ENCODE results near the gene FLVCR1. TPM values are rescaled to one million over a fixed set of nuclear protein-coding genes. Genes with fewer than 3 reads are reported as not detected.
A peak's percentile ranks its signal among the peaks of the same experiment; 100 is the strongest.

The FLVCR1 gene
- 1 to 10 TPM; 5.2 to 9.4 (median 8.3) TPM for total RNA-seq

GRCh38 chr1:212857992-212858460 lies at the start of gene FLVCR1:
FLVCR1 (plus strand) TSS chr1:212858275; CDS start chr1:212858453, 178 bp downstream.
- TF ChIP-seq POLR2AphosphoS5 (IDR thresholded peaks at IDR 0.05) (peak; percentile 64 to 92), CTCF (IDR thresholded peaks at IDR 0.05) (peak in 2 of 6 experiments; percentile 23 to 24), POLR2A (IDR thresholded peaks at IDR 0.05) (peak in 2 of 4 donors; percentile 55 to 79), EP300 (IDR thresholded peaks at IDR 0.05) (peak in 1 of 4 donors; percentile 62)
- WGBS, 2 donors: 0 to 1% methylated on average over 2 to 41 of the region's 54 CpGs
- H3K4me3 ChIP-seq: peak within 1 kb of the TSS; percentile 68 to 99 (median 96)
- H3K9me3 ChIP-seq: no peaks in the 10 kb centered on the region
- no peaks in the 10 kb centered on the region for H3K36me3 ChIP-seq
- ATAC-seq (ENCODE audit: low FRiP score in 2 of 2) (peak; percentile 100), DNase-seq (peak; percentile 98 to 99)
- H3K4me1 ChIP-seq: peaks cover 13 to 39% (median 25%) of the 10 kb centered on the region in 4 donors
- H3K27ac ChIP-seq: peak within 1 kb of the TSS; percentile 82 to 95 (median 88)
- no peaks in the 10 kb centered on the region for H3K27me3 ChIP-seq

- DNase-seq (no peak), ATAC-seq (ENCODE audit: low FRiP score in 2 of 2) (no peak)
- Histone ChIP-seq H3K4me3 (no peak overlapping the region), H3K36me3 (peaks cover 0 to 1% (median 0%) of the 10 kb centered on the region in 4 donors), H3K27me3 (no peaks in the 10 kb centered on the region), H3K9me3 (no peaks in the 10 kb centered on the region), H3K27ac (no peak overlapping the region), H3K4me1 (peaks cover 0 to 6% (median 2%) of the 10 kb centered on the region in 4 donors)
- WGBS, 2 donors: 60 to 69% methylated on average over 5 of the region's 5 CpGs
- TF ChIP-seq CTCF (IDR thresholded peaks at IDR 0.05) (peak in 3 of 6 experiments; percentile 9 to 23 (median 19)), POLR2A (IDR thresholded peaks at IDR 0.05) (no peak), EP300 (IDR thresholded peaks at IDR 0.05) (no peak), POLR2AphosphoS5 (IDR thresholded peaks at IDR 0.05) (no peak)
These were observed 43.3 kb upstream of the FLVCR1 start for GRCh38 chr1:212814537-212815334.

- peaks cover 0 to 13% (median 2%) of the 10 kb centered on the region in 4 donors for H3K4me1 ChIP-seq
- DNase-seq: no peak
- no peak overlapping the region for H3K4me3 ChIP-seq
- TF ChIP-seq POLR2A (IDR thresholded peaks at IDR 0.05) (no peak), CTCF (IDR thresholded peaks at IDR 0.05) (no peak), POLR2AphosphoS5 (IDR thresholded peaks at IDR 0.05) (no peak), EP300 (IDR thresholded peaks at IDR 0.05) (no peak)
- 81 to 87% methylated on average over 3 of the region's 3 CpGs for WGBS, 2 donors
- no peaks in the 10 kb centered on the region for H3K27me3 ChIP-seq
- H3K27ac ChIP-seq: no peak overlapping the region
- H3K9me3 ChIP-seq: no peaks in the 10 kb centered on the region
- H3K36me3 ChIP-seq: no peaks in the 10 kb centered on the region
- no peak for ATAC-seq (ENCODE audit: low FRiP score in 2 of 2)
These were observed 41.4 kb upstream of the FLVCR1 start for GRCh38 chr1:212816567-212817278.

- Histone ChIP-seq H3K4me3 (no peak overlapping the region), H3K27ac (no peak overlapping the region), H3K9me3 (peaks cover 0 to under 1% (median 0%) of the 10 kb centered on the region in 4 donors), H3K4me1 (peaks cover 0 to 13% (median 2%) of the 10 kb centered on the region in 4 donors), H3K36me3 (no peaks in the 10 kb centered on the region), H3K27me3 (no peaks in the 10 kb centered on the region)
- WGBS, 2 donors: 2 to 12% methylated on average over 5 of the region's 5 CpGs
- DNase-seq (no peak), ATAC-seq (ENCODE audit: low FRiP score in 2 of 2) (no peak)
- TF ChIP-seq CTCF (IDR thresholded peaks at IDR 0.05): no peak
- TF ChIP-seq POLR2AphosphoS5 (IDR thresholded peaks at IDR 0.05): no peak
- TF ChIP-seq POLR2A (IDR thresholded peaks at IDR 0.05): no peak
- no peak for TF ChIP-seq EP300 (IDR thresholded peaks at IDR 0.05)
These were observed 38.3 kb upstream of the FLVCR1 start for GRCh38 chr1:212819726-212820125.

Data from upper lobe of left lung (tissue), 6 donors.